Activated CD4-positive, alpha-beta T cell treated with anti-CD3 and anti-CD28 coated beads, Interleukin-2, amount 50 U/mL, for 16 hours (primary cell): ENCODE measurements around the gene TCEAL1.
"Not testable (repeated sequence)": the region's sequence is repeated elsewhere in the genome, so short reads cannot be mapped to it uniquely, and the experiment has no call there.

Experiments used
- DNase-seq: peaks from one replicate; pipeline ENCODE4 v3.0.0-alpha.2; 2020

Gene TCEAL1, protein sequence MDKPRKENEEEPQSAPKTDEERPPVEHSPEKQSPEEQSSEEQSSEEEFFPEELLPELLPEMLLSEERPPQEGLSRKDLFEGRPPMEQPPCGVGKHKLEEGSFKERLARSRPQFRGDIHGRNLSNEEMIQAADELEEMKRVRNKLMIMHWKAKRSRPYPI

DNA sequence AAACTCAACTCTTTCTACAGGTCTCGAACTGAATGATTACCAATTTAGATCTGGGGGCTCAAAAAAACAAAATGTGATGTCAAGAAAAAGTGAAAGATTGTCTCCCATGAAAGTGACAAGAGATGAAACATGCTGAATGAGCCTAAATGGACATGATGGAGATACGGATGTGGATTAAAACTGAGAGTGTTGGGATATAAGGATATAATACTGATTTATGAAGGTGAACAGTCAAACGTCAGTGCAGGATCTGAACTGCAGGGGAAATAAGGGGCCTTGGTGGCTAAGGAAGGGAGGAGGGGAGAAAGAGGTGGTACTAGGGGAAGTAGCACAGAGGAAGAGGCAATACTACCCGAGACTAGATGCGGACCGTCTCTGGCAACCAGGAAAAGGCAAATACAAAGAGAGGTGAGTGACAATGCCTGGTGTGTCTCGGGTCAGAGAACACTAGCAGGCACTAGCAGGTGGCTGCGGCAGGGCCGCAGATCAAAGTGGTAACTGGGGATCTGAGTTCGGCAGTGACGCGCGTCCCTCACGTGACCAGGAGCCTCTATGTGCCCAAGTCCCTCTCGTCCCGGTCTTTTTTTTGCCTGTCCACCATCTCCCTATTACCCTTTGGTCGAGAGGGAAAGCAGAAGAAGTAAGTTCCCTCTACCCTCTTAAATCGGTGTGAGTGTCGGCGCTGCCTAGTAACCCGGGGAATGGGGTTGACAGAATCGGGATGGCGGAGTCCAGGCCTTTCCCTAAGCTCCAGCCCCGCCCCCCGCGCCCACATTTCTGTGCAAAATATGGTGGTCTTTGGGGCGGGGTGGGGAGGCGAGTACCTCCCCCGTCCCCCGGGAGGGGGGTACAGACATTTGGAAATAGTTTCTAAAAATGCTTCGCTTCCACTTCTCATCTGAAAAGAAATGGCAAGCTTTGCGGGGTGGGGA, at the start of gene TCEAL1:
TSS of gene TCEAL1 (plus strand) at position 590 of the 932 bp plus-strand sequence. CDS start 942 bp downstream, outside the sequence.
- peak; percentile 37 for DNase-seq

DNA sequence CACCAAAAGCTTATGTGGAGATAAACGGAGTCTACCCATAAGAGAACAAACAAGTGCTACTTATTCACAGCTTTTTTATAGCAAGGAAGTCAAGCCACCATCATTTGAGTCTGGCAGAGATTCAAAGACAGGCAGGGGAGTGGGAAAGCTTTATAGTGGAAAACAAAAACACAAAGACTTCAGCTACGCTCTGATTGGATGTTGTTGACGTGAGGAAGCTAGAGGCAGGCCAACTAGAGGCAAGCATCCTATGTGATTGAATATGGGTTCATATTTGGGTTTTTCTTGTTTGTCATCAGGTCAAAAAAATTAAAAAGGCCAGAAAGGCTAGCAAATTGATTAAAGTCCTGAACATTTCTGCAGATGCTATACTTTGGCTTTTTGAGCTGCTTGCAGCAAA, 44.2 kb upstream of the TCEAL1 start:
- no peak for DNase-seq

DNA sequence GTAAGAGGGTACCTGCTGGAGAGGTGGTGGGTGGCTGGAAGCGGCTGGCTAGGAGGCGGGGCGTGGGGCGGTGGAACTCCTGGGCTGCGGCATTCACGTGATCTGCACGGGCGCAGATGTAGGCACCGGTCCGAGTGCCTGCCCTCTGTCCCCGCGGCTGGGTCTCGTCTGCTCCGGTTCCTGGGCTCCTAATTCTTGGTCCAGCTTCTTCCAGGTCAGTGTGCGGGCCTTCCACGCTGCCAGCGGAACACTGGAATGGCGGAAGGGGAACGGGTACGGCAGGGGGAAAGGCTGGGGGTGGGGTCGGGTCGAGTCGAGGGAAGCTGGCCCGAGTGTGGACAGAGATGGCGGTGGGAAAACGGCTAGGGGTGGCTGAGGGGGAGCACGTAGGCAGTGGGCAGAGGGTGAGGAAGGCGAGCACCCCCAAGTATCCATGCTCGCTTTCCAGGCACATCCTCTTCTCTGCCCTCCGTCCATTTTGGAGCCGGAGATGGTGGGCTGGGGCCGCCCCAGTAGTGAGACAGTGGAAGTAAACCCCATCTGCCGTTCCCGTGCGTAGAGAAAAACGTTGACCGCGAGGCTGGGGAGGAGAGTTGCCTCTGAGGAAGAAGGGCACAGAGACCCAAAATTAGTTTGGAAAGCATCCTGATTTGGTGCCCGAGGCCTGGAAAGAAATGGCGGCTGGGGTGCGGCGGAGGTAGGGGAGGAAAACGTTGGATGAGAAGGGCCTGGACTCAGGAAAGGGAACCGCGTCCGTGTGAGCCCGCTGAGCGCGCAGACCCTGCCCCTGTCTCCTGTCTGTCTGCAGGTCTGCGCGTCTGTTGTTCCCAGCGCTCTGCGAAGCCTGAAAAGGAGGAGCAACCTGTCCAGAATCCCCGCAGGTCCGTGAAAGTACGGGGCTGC, 43.1 kb upstream of the TCEAL1 start, which contains the start of gene TCEAL4:
TSS of gene TCEAL4 (plus strand) at position 105 of the 903 bp plus-strand sequence. CDS start 1,161 bp downstream, outside the sequence.
- DNase-seq, result peak; percentile 31

DNA sequence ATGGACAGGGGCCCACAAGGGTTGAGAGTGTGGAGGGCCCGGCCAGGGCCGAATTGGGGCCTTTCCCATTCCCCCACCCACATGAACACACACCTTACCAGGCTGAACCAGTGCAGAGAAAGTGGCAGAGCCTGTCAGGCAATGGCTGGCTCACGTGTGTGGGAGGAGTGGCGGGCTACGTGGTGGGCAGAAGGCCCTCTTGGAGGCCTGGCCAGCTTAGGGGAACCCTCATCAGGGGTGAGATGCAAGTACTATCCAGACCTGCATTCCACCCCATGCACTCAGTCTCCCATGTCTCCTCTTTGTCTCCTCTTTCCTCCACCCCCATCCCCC, 42.5 kb upstream of the TCEAL1 start:
- DNase-seq, result no peak

DNA sequence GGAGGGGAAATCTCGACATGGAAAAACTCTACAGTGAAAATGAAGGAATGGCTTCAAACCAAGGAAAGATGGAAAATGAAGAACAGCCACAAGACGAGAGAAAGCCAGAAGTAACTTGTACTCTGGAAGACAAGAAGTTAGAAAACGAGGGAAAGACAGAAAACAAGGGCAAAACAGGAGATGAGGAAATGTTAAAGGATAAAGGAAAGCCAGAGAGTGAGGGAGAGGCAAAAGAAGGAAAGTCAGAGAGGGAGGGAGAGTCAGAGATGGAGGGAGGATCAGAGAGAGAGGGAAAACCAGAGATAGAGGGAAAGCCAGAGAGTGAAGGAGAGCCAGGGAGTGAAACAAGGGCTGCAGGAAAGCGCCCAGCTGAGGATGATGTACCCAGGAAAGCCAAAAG, 42.1 kb upstream of the TCEAL1 start:
- DNase-seq, result no peak

DNA sequence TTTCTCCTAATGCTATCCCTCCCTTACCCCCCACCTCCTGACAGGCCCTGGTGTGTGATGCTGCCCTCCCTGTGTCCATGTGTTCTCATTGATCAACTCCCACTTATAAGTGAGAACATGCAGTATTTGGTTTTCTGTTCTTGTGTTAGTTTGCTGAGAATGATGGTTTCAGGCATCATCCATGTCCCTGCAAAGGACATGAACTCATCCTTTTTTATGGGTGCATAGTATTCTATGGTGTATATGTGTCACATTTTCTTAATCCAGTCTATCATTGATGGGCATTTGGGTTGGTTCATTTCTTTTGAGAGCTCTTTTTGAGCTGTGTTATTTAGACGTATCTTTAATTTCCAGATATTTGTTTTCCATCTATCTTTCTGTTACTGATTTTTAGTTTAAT, 36.5 kb upstream of the TCEAL1 start:
- DNase-seq, result not testable (repeated sequence)

DNA sequence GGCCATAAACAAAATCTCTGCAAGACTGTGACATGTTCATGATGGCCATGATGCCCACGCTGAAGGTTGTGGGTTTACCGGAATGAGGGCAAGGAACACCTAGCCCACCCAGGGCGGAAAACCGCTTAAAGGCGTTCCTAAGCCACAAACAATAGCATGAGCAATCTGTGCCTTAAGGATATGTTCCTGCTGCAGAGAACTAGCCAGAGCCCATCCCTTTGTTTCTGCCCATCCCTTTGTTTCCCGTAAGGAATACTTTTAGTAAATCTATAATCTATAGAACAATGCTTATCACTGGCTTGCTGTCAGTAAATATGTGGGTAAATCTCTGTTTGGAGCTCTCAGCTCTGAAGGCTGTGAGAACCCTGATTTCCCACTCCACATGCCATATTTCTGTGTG, 33.6 kb upstream of the TCEAL1 start:
- DNase-seq, result not testable (repeated sequence)

DNA sequence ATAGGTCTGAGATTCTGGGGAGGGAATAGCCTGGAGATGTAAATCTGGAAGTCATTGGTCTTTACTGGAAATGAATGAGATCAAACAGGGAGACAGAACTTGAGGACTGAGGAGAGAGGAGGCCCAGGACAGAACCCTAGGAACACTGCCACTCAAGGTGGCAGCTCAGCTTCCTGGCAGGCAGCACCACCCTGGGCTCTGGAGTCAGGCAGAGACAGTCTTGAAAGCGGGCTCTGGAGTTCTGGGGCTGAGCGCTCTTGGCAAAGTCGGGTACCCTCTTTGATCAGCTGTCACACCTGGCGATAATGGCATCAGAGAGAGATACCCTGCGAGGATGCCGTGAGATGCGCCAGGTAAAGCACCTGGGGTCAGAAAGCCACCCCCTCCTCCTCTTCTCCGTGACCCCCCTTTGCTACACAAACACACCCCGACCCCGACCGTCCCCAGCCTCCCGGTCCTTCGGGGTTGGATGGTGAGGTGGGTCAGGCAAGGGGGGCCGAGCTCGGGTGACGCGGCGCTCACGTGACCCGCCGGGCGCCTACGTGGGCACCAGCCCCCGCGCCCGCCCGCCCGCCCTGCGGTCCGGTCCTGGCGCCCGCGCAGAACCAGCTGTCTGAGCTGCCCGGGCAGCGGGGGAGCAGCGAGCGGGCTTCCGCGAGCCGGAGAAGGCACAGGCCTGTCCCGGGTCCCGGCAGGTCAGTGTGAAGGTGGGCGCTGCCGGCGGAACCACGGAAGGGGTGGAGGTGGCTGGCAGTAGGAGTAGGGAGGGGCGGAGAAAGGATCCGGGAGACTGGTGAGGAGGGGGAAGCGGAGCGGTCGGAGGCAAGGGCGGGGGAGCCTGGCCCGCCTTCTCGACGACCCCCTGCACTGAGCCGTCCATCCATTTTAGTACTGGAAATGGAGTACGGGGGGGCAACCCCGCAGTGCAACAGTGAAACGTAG, 21.1 kb upstream of the TCEAL1 start, which contains the start of gene TCEAL3:
TSS of gene TCEAL3 (plus strand) at position 600 of the 942 bp plus-strand sequence. CDS start 1,102 bp downstream, outside the sequence.
- DNase-seq, result no peak

DNA sequence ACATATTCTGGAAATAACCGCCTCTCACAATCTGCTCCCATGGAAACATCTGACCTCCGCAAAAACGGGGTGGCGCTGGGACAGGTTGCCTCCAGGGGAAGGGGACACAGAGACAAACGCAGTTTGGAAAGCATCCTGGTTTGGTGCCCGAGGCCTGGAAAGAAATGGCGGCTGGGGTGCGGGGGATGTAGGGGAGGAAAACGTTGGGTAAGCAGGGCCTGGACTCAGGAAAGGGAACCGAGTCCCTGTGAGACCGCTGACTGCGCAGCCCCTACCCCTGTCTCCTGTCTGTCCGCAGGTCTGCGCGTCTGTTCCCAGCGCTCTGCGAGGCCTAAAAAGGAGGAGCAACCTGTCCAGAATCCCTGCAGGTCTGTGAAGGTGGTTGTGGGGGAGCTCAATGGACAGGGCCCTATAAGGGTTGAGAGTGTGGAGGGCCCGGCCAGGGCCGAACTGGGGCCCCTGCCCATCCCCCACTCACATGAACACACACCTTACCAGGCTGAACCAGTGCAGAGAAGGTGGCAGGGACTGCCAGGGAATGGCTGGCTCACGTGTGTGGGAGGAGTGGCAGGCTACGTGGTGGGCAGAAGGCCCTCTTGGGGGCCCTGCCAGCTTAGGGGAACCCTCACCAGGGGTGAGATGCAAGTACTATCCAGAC, 20.3 kb upstream of the TCEAL1 start:
- DNase-seq, result no peak

DNA sequence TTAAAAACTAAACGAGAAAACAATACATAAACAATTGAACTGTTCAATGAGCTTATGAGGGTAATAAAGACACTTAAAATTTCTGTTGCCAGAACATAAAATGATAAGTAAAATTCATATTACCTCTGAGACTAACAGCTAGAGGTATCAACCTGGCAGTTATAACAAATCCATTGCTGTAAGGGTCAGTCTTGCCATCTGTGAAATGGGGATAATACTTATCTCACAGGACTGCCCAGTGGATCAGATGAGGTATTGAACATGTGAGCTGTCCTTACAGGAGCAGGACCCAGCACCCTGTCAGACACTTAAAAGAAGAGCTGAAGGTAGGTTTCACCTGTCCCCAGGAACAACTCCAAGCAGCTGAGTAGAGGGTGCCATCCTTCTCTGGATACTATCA, 18.5 kb upstream of the TCEAL1 start:
- DNase-seq, result no peak

DNA sequence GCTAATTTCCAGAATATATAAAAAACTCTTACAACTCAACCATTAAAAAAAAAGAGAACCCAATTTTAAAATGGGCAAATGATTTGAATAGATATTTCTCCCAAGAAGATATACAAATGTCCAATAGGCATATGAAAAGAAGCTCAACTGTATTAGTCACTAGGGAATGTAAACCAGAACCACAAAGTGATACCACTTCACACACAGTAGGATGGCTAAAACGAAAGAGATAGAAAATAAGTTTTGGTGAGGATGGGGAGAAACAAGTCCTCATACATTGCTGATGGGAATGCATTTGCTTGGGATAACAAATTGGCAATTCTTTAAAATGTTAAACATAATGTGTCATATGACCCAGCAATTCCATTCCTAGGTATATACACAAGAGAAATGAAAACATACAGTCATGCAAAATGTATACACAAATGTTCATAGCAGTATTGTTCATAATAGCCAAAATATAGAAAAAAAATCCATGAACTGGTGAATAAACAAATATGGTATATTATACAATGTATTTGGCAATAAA, 15.3 kb upstream of the TCEAL1 start:
- DNase-seq, result no peak

DNA sequence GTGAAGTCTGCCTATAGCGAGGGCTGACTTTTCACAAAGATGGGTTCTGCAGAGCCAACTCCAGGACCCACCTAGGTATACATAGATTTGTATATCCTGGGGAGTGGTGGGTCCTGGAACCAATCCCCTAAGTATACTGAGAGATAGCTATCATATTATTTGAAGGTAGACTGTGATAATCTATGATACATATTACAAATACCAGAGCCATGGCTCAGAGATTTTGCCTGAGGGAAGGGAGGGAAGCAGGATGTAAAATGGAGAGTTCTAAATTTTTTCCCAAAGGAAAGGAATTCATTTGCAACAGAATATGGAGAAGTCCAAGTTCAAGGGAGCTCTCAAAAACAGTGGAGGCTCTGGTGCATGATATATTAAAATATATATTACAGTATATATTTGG, 13.8 kb upstream of the TCEAL1 start:
- no peak for DNase-seq

DNA sequence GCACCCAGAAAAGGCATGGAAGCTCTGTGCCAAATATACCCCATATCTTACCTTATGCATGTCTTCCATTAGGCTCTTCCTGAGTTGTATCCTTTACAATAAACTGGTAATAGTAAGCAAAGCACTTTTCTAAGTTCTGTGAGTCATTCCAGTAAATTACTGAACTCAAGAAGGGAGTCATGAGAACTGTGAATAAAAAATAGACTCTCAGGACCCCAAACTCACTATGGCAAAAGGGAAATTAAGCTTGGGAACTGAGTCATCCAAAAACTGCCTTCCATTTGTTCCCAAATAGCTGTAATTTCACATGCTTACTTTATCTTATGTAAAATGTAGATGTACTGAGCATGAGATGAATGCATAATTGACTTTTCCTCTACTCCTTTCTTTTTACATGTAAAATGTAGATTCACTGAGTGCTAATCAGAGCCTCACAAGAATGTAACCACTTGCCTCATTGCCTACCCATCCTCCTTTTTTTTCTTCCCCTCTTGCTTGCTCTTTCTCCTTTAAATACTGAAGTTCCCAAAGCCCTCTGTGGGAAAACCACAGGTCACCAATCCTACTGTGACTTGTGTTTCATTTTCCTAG, 12.9 kb upstream of the TCEAL1 start:
- no peak for DNase-seq

DNA sequence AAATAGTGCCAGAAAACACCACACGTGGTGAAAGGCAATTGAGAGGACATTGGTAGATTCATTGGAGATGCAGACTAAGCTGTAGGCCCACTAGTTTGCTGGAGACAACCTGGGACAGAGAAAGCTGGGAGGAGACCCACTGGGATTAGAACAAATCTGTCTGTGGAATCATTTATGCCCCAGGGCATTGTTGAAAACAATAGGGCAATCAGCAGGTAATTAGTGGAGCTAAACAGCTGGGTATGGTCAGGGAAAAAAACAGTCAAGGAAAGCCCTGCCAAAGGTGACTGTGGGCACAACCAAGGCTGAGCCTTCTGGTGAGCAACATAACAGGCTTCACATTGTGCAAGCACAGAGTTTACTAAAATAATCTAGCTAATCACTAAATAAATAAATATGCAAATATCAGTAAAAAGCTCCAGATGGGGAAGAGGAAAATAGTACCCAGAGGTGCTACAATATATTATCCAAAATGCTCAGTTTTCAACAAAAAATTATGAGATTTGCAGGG, 12.0 kb upstream of the TCEAL1 start:
- no peak for DNase-seq

DNA sequence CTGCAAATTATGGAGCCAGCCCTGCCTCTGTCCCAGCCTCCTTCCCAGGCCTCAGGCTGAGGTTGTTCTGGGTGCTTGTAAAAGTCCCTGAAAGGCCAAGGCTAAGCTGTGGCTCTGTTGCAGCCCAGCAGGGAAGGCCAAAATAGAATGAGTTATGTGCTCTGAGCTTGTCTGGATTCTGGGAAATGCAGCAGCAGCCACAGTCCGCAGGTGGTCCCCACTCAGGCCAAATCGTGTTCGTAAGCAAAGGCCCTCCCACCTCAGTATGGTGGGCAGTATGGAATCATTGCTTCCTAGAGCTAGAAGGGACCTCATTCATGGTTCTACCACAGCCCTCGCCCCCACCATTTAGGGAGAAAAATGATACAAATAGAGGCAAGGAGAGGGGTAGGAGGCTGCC, 4.7 kb upstream of the TCEAL1 start:
- DNase-seq, result no peak

DNA sequence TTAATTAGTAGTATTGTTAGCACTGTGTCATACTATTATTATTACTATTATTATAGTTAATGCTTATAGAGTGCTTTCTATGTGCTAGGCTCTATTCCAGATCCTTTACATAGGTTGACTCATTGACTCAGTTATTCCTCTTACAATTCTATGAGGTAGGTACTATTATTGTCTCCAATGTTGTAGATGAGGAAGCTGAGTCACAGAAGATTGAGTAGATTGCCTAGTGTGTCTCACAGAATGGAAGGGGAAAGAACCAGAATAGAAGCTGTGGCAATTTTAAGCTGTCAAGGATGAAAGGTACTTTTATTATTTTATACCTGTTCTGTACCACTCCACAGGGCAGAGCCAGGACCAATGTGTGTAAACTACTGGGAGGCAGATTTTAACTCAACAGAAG, 1.9 kb upstream of the TCEAL1 start:
- DNase-seq, result no peak

DNA sequence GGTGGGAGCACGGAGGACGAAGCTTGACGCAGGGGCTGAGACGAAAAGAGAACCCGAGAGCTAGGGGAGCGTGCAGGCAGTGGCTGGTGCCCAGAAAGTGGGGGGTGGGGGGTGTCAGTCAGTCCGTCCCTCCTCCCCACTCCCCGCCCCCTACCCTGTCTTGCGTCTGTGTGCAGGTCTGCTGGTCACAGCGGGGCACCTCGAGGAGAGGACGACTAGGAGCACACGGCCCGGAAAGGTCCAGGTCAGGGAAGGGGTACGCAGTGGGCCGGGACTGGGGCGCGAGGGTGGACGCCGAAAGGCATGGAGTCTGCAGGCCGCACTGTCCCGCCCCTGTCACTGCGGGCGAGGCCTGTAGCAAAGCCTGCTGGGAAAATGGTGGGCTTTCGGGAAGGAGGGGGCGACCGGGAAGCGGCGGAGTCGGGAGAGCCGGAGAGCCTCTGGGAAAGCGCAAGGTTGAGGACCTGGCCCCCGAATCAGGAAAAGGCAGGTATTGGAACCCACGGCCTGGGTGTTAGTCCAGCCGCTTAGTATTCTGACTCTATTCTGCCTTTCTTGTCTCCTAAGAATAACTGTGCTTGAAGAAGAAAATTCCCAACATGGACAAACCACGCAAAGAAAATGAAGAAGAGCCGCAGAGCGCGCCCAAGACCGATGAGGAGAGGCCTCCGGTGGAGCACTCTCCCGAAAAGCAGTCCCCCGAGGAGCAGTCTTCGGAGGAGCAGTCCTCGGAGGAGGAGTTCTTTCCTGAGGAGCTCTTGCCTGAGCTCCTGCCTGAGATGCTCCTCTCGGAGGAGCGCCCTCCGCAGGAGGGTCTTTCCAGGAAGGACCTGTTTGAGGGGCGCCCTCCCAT, 769 bp downstream of the TCEAL1 start:
- DNase-seq, result no peak

DNA sequence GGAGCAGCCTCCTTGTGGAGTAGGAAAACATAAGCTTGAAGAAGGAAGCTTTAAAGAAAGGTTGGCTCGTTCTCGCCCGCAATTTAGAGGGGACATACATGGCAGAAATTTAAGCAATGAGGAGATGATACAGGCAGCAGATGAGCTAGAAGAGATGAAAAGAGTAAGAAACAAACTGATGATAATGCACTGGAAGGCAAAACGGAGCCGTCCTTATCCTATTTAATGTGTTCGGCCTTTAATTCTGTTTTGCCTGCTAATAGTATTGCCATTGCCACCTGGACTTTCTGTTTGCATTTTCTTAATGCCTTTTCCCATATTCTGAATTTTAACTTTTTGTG, 1.4 kb downstream of the TCEAL1 start:
- DNase-seq, result no peak

DNA sequence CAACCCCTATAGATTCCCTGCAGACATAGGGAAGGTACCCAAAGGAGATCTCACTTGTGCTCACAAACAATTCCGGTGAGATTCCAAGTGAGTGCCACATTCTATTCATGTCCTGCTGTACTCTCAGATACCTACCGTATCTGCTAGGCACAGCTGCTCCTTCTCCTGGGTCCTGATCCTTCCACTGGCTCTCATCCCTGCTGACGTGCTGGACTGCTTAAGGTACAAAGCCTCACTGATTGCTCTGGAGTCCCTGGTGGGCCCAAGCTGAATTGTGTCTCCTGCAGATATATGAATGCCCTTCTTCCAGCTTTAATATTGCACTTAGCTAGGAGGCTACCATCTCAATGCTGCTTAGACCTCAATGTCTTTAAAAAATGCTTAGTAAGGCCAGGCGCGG, 2.4 kb downstream of the TCEAL1 start:
- DNase-seq, result no peak

DNA sequence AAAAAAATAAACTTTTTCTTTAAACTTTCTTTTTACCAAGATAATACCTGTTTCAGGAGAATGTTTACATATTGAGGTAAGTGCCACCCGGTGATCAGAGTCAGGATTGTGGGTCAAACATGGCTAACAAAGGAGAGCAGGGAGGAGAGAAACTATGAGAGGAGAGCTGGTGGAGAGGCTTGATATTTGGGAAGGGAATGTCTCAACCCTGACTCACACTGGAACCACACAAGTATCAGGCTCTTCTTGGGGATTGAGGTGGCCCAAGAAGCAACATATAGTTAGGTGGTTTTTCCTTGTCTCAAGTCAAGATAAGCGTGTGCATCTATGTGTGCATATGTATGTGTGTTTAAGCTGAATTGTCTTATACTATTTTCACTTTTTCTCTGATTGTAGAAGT, 6.7 kb downstream of the TCEAL1 start:
- DNase-seq, result no peak
